ENCODE results near the gene WDFY2.

GRCh38 chr13:51579676-51580075, 4.6 kb upstream of the WDFY2 start:
- TF ChIP-seq CTCF (conservative IDR thresholded peaks at IDR 0.05 in 1 of 2, IDR thresholded peaks at IDR 0.05 in 1 of 2; ENCODE audit: extremely low read depth in 1 of 2, insufficient read depth in 1 of 2, low read depth in 1 of 2, low read length in 2 of 2) (no peak), EZH2 (IDR thresholded peaks at IDR 0.05; ENCODE audit: borderline replicate concordance, low read length) (no peak)

Measured in mammary epithelial cell (primary cell).